IMR-90 (cell line): ENCODE measurements around the gene NSUN4. TPM values are rescaled to one million over a fixed set of nuclear protein-coding genes. Genes with fewer than 3 reads are reported as not detected.

Source experiments
- ATAC-seq: fragments of 200-7000 bp; cut with Tn5 transposase; 2 replicates; pipeline ENCODE4 v1.9.1; 2020; ENCODE audit warnings: low read depth, mild to moderate bottlenecking, moderate library complexity
- BruUV-seq: library from RNA; stranded (reverse); fragments of 400-500 nt; replicated peaks from 2 replicates; lab custom pipeline; 2021; lab: Mats Ljungman, UMichigan
- CTCF ChIA-PET: fragments of 300-600 bp; formaldehyde crosslinking; extraction: SDS; loops from one replicate; lab custom pipeline; 2021; ENCODE audit warnings: antibody characterized with exemption; lab: Yijun Ruan, JAX
- POLR2A ChIA-PET: fragments of 300-600 bp; sonication (Branson Sonifier 250); formaldehyde crosslinking; loops from one replicate; lab custom pipeline; 2022; ENCODE audit warnings: antibody characterized with exemption; ENCODE audit not compliant: unreplicated experiment; lab: Charles Lee
- DNase-seq: peaks from one replicate; pipeline ENCODE4 v3.0.0; 2013
- H2AFZ ChIP-seq: replicated peaks from 2 replicates; pipeline ENCODE3; 2013; ENCODE audit warnings: low read length, mild to moderate bottlenecking; ENCODE audit not compliant: poor library complexity
- H2AK5ac ChIP-seq: 2 replicates; pipeline ENCODE4 v1.6.1; 2013; ENCODE audit warnings: low read depth, low read length, inconsistent platforms
- H2AK9ac ChIP-seq: replicated peaks from 2 replicates; pipeline ENCODE3; 2013; ENCODE audit warnings: mild to moderate bottlenecking, low read depth, low read length, moderate library complexity; ENCODE audit not compliant: poor library complexity
- H2BK120ac ChIP-seq: 2 replicates; pipeline ENCODE4 v1.6.1; 2013; ENCODE audit warnings: low read depth, low read length, inconsistent platforms
- H2BK15ac ChIP-seq: 3 replicates; pipeline ENCODE4 v1.6.1; 2013; ENCODE audit warnings: low read depth, low read length, inconsistent platforms
- H2BK20ac ChIP-seq: 2 replicates; pipeline ENCODE4 v1.6.1; 2013; ENCODE audit warnings: low read depth, mild to moderate bottlenecking, inconsistent platforms, low read length, moderate library complexity
- H2BK5ac ChIP-seq: 2 replicates; pipeline ENCODE4 v1.6.1; 2013; ENCODE audit warnings: mild to moderate bottlenecking, low read depth, low read length, inconsistent platforms; ENCODE audit not compliant: poor library complexity, severe bottlenecking
- H3K14ac ChIP-seq: replicated peaks from 2 replicates; pipeline ENCODE4 v1.6.1; 2013; ENCODE audit warnings: low read depth, low read length, inconsistent platforms
- H3K18ac ChIP-seq: 2 replicates; pipeline ENCODE4 v1.6.1; 2013; ENCODE audit warnings: low read depth, low read length, control low read depth
- H3K23ac ChIP-seq: 2 replicates; pipeline ENCODE4 v1.6.1; 2013; ENCODE audit warnings: low read depth, low read length, inconsistent platforms
- H3K27ac ChIP-seq: 2 replicates; pipeline ENCODE4 v1.5.1; 2013; ENCODE audit warnings: mild to moderate bottlenecking, control low read depth, low read length; ENCODE audit not compliant: insufficient read depth
- H3K27me3 ChIP-seq: 2 replicates; pipeline ENCODE4 v1.6.1; 2013; ENCODE audit warnings: low read length; ENCODE audit not compliant: control insufficient read depth, insufficient read depth
- H3K36me3 ChIP-seq: 2 replicates; pipeline ENCODE4 v1.6.1; 2013; ENCODE audit warnings: low read length, mixed read lengths; ENCODE audit not compliant: control insufficient read depth, insufficient read depth
- H3K4ac ChIP-seq: 2 replicates; pipeline ENCODE4 v1.6.1; 2013; ENCODE audit warnings: low read depth, low read length, inconsistent platforms
- H3K4me1 ChIP-seq: 2 replicates; pipeline ENCODE4 v1.6.1; 2013; ENCODE audit warnings: low read length, mixed read lengths; ENCODE audit not compliant: control insufficient read depth, insufficient read depth
- H3K4me2 ChIP-seq: 2 replicates; pipeline ENCODE4 v1.6.1; 2013; ENCODE audit warnings: low read depth, mild to moderate bottlenecking, control low read depth, low read length, moderate library complexity
- H3K4me3 ChIP-seq: 2 replicates; pipeline ENCODE4 v1.5.1; 2013; ENCODE audit warnings: low read depth, mild to moderate bottlenecking, control low read depth, low read length, moderate library complexity; ENCODE audit not compliant: insufficient read depth
- H3K56ac ChIP-seq: 2 replicates; pipeline ENCODE4 v1.6.1; 2013; ENCODE audit warnings: low read length, inconsistent platforms; ENCODE audit not compliant: insufficient read depth; ENCODE audit errors: extremely low read depth
- H3K79me1 ChIP-seq, 2 experiments: 2 replicates each; pipeline ENCODE4 v1.6.1; 2013; ENCODE audit warnings: low read length in 2 of 2, inconsistent platforms in 1 of 2, low read depth in 1 of 2
- H3K9ac ChIP-seq: 2 replicates; pipeline ENCODE4 v1.6.1; 2013; ENCODE audit warnings: low read depth, low read length, control low read depth
- H3K9me1 ChIP-seq: 2 replicates; pipeline ENCODE4 v1.6.1; 2013; ENCODE audit warnings: low read length, inconsistent platforms; ENCODE audit not compliant: insufficient read depth
- H3K9me3 ChIP-seq: 2 replicates; pipeline ENCODE4 v1.6.1; 2013; ENCODE audit warnings: low read length; ENCODE audit not compliant: control insufficient read depth, insufficient read depth
- H4K20me1 ChIP-seq: 2 replicates; pipeline ENCODE4 v1.6.1; 2013; ENCODE audit warnings: low read length, inconsistent platforms; ENCODE audit not compliant: insufficient read depth
- H4K5ac ChIP-seq: 2 replicates; pipeline ENCODE4 v1.6.1; 2013; ENCODE audit warnings: mild to moderate bottlenecking, low read depth, low read length, control low read depth
- H4K8ac ChIP-seq, 2 experiments: 2 replicates each; pipeline ENCODE4 v1.6.1; 2013; ENCODE audit warnings: low read depth in 2 of 2, low read length in 2 of 2, control low read depth in 1 of 2, inconsistent platforms in 1 of 2
- H4K91ac ChIP-seq: 2 replicates; pipeline ENCODE4 v1.6.1; 2013; ENCODE audit warnings: low read depth, low read length, inconsistent platforms; ENCODE audit not compliant: insufficient read depth
- CTCF ChIP-seq: conservative IDR thresholded peaks from 2 replicates; pipeline ENCODE4 v1.5.1; 2012; ENCODE audit warnings: mild to moderate bottlenecking, low read depth, low read length, improper control_type of control experiment
- USF2 ChIP-seq: fragments of 150-350 bp; IDR thresholded peaks from 2 replicates; pipeline ENCODE4 v1.6.1; 2017; ENCODE audit warnings: mild to moderate bottlenecking, antibody characterized with exemption, low read length, low read depth
- WGBS, 2 experiments: methylation state at CpG; one replicate each; pipeline versions ENCODE4 v1.1.5 to v1.1.7; 2013; ENCODE audit warnings: missing lambda C conversion rate in 2 of 2; ENCODE audit not compliant: insufficient read length in 1 of 2; ENCODE audit errors: extremely low coverage in 2 of 2; 5-methylcytosine and 5-hydroxymethylcytosine counted together
- dilution Hi-C: fragments of 300-500 bp; cut with HindIII; formaldehyde crosslinking; loops from one replicate; pipeline ENCODE4 v1.14.3; 2018; ENCODE audit warnings: low sequenced_read_pairs; ENCODE audit not compliant: unreplicated experiment
- in situ Hi-C: fragments of 300-500 bp; cut with MboI; formaldehyde crosslinking; loops from 3 replicates; pipeline ENCODE4 v1.14.3; 2019; ENCODE audit warnings: low sequenced_read_pairs, inconsistent platforms, mixed read lengths
- intact Hi-C: fragments of 100-400 bp; cut with micrococcal nuclease; formaldehyde crosslinking; loops from 2 replicates; pipeline ENCODE4 v1.10.0; 2022
- polyA plus RNA-seq, 3 experiments: library from polyadenylated mRNA; depleted of rRNA; stranded (reverse); fragments of >200 nt; gene quantifications; 2 replicates each; pipeline ENCODE4 v1.2.3, GENCODE V29; 2012; ENCODE audit warnings: low replicate concordance in 1 of 3
- total RNA-seq: library from RNA; depleted of rRNA; stranded (reverse); fragments of >200 nt; gene quantifications from 2 replicates; pipeline ENCODE4 v1.2.3, GENCODE V29; 2012

The NSUN4 gene
- total and polyA plus RNA-seq, 2 of the 4 experiments (the other 2 are of a cell fraction), result 10.9 to 13.0 TPM

- no TSS peak for BruUV-seq
- in situ Hi-C loops, result no loop called here
These were observed 29.6 kb downstream of the NSUN4 start for GRCh38 chr1:46370214-46370633.

More at GRCh38 chr1:46370214-46370633, 29.6 kb downstream of the NSUN4 start:
- H4K91ac ChIP-seq, result no peak overlapping the region
- no peak overlapping the region for H3K4me3 ChIP-seq
- no peaks in the 10 kb centered on the region for H3K4me1 ChIP-seq
- H3K27ac ChIP-seq, result no peak overlapping the region
- H4K8ac ChIP-seq, result no peak overlapping the region
- H2AK5ac ChIP-seq, result no peak overlapping the region
- H2BK20ac ChIP-seq, result no peak overlapping the region
- H4K5ac ChIP-seq, result no peak overlapping the region
- H4K20me1 ChIP-seq, result no peaks in the 10 kb centered on the region
- H3K14ac ChIP-seq, result no peak overlapping the region
- ATAC-seq (no peak), DNase-seq (peak; percentile 45)
- 0 out of 2 replicates have a peak, but pooled peaks cover 4% of the 10 kb centered on the region for H3K9me1 ChIP-seq
- H2BK120ac ChIP-seq, result no peak overlapping the region
- peaks cover 10% of the 10 kb centered on the region for H3K36me3 ChIP-seq
- H3K4ac ChIP-seq, result no peak overlapping the region
- H2AK9ac ChIP-seq, result peak overlapping the region; percentile 33
- no peak overlapping the region for H2BK5ac ChIP-seq
- no peak overlapping the region for H3K56ac ChIP-seq
- TF ChIP-seq CTCF (no peak), USF2 (peak; percentile 24; the same call in 1 of the 2 replicates)
- H3K4me2 ChIP-seq, result no peak overlapping the region
- H3K27me3 ChIP-seq, result no peaks in the 10 kb centered on the region
- no peaks in the 10 kb centered on the region for H3K79me1 ChIP-seq
- H2AFZ ChIP-seq, result no peak overlapping the region
- no peak overlapping the region for H3K9ac ChIP-seq
- dilution Hi-C loops, result no loop called here
- ChIA-PET POLR2A (no interaction called here), CTCF (interaction anchor here (0.6 kb wide), 1 partner anchor 89 kb away, joined by 3 read pairs; no protein-coding TSS in a partner anchor)
- no peak overlapping the region for H3K23ac ChIP-seq
- intact Hi-C loops, result no loop called here
- H3K9me3 ChIP-seq, result no peaks in the 10 kb centered on the region
- H2BK15ac ChIP-seq, result no peak overlapping the region
- no CpG with 5 or more reads among the region's 3 CpGs for WGBS, 2 experiments
- no peak overlapping the region for H3K18ac ChIP-seq
